Upper lobe of right lung (tissue), 1 donor: ENCODE data around the gene ZMYND12. TPM values are rescaled to one million over a fixed set of nuclear protein-coding genes. Genes with fewer than 3 reads are reported as not detected.
"Not testable (repeated sequence)": the region's sequence is repeated elsewhere in the genome, so short reads cannot be mapped to it uniquely, and the experiment has no call there.

Source experiments
- ATAC-seq: fragments of 200-7000 bp; cut with Tn5 transposase; one replicate; pipeline ENCODE4 v1.9.1; 2020; ENCODE audit warnings: mild to moderate bottlenecking, moderate library complexity
- DNase-seq: peaks from one replicate; pipeline ENCODE4 v3.0.0-alpha.2; 2020
- H3K27ac ChIP-seq: fragments of 200-600 bp; one replicate; pipeline ENCODE4 v1.8.0; 2022
- H3K27me3 ChIP-seq: fragments of 200-600 bp; one replicate; pipeline ENCODE4 v1.8.0; 2022; ENCODE audit warnings: mild to moderate bottlenecking
- H3K36me3 ChIP-seq: fragments of 200-600 bp; one replicate; pipeline ENCODE4 v1.8.0; 2022
- H3K4me1 ChIP-seq: fragments of 200-600 bp; one replicate; pipeline ENCODE4 v1.8.0; 2022
- H3K4me3 ChIP-seq: fragments of 200-600 bp; one replicate; pipeline ENCODE4 v1.8.0; 2022; ENCODE audit warnings: mild to moderate bottlenecking
- H3K9me3 ChIP-seq: fragments of 200-600 bp; one replicate; pipeline ENCODE4 v1.8.0; 2022
- CTCF ChIP-seq: fragments of 200-600 bp; IDR thresholded peaks from one replicate; pipeline ENCODE4 v1.8.0; 2022; ENCODE audit warnings: antibody characterized with exemption
- intact Hi-C: fragments of 100-400 bp; cut with DNase I; formaldehyde crosslinking; loops from one replicate; pipeline ENCODE4 v1.11.0; 2022
- long read RNA-seq: library from polyadenylated mRNA; unstranded; transcript quantifications from one replicate; pipeline ENCODE4 v2.0.0, GENCODE V29; 2021
- total RNA-seq: library from RNA; stranded (reverse); fragmentation: NEBNext Ultra II Directional; extraction: Animal tissue kit (Norgen Biotek cat#: 25700); gene quantifications from one replicate; pipeline ENCODE4 v1.2.1, GENCODE V29; 2021
- donor health status: DM: no; HTN: yes; CAD: no; lungs with severe emphysema.

Gene ZMYND12, protein sequence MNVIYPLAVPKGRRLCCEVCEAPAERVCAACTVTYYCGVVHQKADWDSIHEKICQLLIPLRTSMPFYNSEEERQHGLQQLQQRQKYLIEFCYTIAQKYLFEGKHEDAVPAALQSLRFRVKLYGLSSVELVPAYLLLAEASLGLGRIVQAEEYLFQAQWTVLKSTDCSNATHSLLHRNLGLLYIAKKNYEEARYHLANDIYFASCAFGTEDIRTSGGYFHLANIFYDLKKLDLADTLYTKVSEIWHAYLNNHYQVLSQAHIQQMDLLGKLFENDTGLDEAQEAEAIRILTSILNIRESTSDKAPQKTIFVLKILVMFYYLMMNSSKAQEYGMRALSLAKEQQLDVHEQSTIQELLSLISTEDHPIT
- 1.9 TPM for total RNA-seq
- long read RNA-seq, partial matches to known transcripts: 0 of 1 reads
- long read RNA-seq, other reads (novel, unspliced or antisense): 0 of 1 reads

- Histone ChIP-seq H3K36me3 (peaks cover 33% of the 10 kb centered on the region), H3K9me3 (no peaks in the 10 kb centered on the region), H3K4me1 (peaks cover 8% of the 10 kb centered on the region), H3K27me3 (no peaks in the 10 kb centered on the region), H3K27ac (peak within 1 kb of the TSS; percentile 98), H3K4me3 (peak within 1 kb of the TSS; percentile 97)
- intact Hi-C loops: no loop called here
- DNase-seq (peak; percentile 95), ATAC-seq (peak; percentile 97)
- TF ChIP-seq CTCF: no peak
Measured at GRCh38 chr1:42456010-42456753, at the start of gene ZMYND12, which contains the start of gene PPCS. Gene ZMYND12 (minus strand): TSS chr1:42456022. CDS start chr1:42455997, 25 bp downstream. Gene PPCS (plus strand): TSS chr1:42456543. CDS start chr1:42456566, 23 bp downstream.

GRCh38 chr1:42504535-42505128 lies 48.8 kb upstream of the ZMYND12 start:
- H3K27me3 ChIP-seq: no peaks in the 10 kb centered on the region
- no peak overlapping the region for H3K4me3 ChIP-seq
- intact Hi-C loops: no loop called here
- peaks cover 22% of the 10 kb centered on the region for H3K9me3 ChIP-seq
- TF ChIP-seq CTCF: no peak
- no peaks in the 10 kb centered on the region for H3K36me3 ChIP-seq
- ATAC-seq: no peak
- H3K4me1 ChIP-seq: no peaks in the 10 kb centered on the region
- no peak for DNase-seq
- H3K27ac ChIP-seq: no peak overlapping the region

- ATAC-seq, intact Hi-C loops, H3K4me1 ChIP-seq, H3K27me3 ChIP-seq, H3K4me3 ChIP-seq, H3K27ac ChIP-seq, DNase-seq, H3K36me3 ChIP-seq: not testable (repeated sequence)
- H3K9me3 ChIP-seq: peaks cover 16% of the 10 kb centered on the region
Measured at GRCh38 chr1:42502031-42502430, 46.2 kb upstream of the ZMYND12 start.

DNA sequence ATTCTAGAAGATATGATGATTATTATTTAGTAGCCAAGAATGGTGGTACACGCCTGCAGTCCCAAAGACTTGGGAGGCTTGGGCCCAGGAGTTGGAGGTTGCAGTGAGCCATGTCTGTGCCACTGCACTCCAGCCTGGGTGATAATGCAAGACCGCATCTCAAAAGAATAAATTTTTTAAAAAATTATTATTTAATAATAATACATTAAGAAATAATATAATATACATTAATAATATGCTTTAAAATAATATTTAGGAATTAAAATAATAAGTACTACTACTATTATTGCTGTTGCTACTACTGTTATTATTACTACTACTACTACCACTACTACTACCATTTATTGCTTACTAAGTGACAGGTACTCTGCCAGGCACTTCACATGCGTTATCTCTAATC lies 34.4 kb upstream of the ZMYND12 start:
- DNase-seq: no peak
- H3K27ac ChIP-seq: no peak overlapping the region
- no peak for TF ChIP-seq CTCF

GRCh38 chr1:42484382-42484781 lies 28.6 kb upstream of the ZMYND12 start:
- DNase-seq (no peak), ATAC-seq (no peak)
- no peaks in the 10 kb centered on the region for H3K27me3 ChIP-seq
- H3K27ac ChIP-seq: no peak overlapping the region
- H3K9me3 ChIP-seq: no peaks in the 10 kb centered on the region
- H3K4me1 ChIP-seq: no peaks in the 10 kb centered on the region
- no peak for TF ChIP-seq CTCF
- no peak overlapping the region for H3K4me3 ChIP-seq
- intact Hi-C loops: no loop called here
- H3K36me3 ChIP-seq: peaks cover 22% of the 10 kb centered on the region

More for the DNA sequence above, 34.4 kb upstream of the ZMYND12 start:
- Histone ChIP-seq H3K36me3 (peaks cover 7% of the 10 kb centered on the region), H3K4me1 (no peaks in the 10 kb centered on the region), H3K9me3 (no peaks in the 10 kb centered on the region), H3K4me3 (no peak overlapping the region), H3K27me3 (no peaks in the 10 kb centered on the region)
- no peak for ATAC-seq
- intact Hi-C loops: no loop called here
